Activated CD8-positive, alpha-beta T cell treated with anti-CD3 and anti-CD28 coated beads, Interleukin-2, amount 10 ng/mL, durations not matched to agents 7 days and 5 days (primary cell): ENCODE data around the gene ZNF609. TPM values are rescaled to one million over a fixed set of nuclear protein-coding genes. Genes with fewer than 3 reads are reported as not detected.

Experiments used
- ATAC-seq: fragments of 150-1000 bp; cut with Tn5 transposase; one replicate; pipeline ENCODE4 v1.10.0; 2021; ENCODE audit warnings: moderate library complexity
- CTCF ChIA-PET: fragments of 350-600 bp; sonication (Branson Sonifier 250); formaldehyde crosslinking; loops from one replicate; lab custom pipeline; 2021; ENCODE audit warnings: antibody characterized with exemption; lab: Charles Lee
- POLR2A ChIA-PET: fragments of 350-600 bp; sonication (Branson Sonifier 250); formaldehyde crosslinking; loops from one replicate; lab custom pipeline; 2021; ENCODE audit warnings: antibody characterized with exemption; lab: Charles Lee
- DNase-seq: peaks from one replicate; pipeline ENCODE4 v3.0.0-alpha.2; 2020
- H3K27ac Mint-ChIP-seq: one replicate; pipeline ENCODE4 v1.8.0; 2021; ENCODE audit warnings: mild to moderate bottlenecking, mixed read lengths
- H3K27me3 Mint-ChIP-seq: one replicate; pipeline ENCODE4 v1.8.0; 2021; ENCODE audit warnings: low read depth, mixed read lengths
- H3K36me3 Mint-ChIP-seq: one replicate; pipeline ENCODE4 v1.8.0; 2021; ENCODE audit warnings: low read depth, mixed read lengths
- H3K4me1 Mint-ChIP-seq: one replicate; pipeline ENCODE4 v1.8.0; 2021; ENCODE audit warnings: low read depth, mixed read lengths
- H3K4me3 Mint-ChIP-seq: one replicate; pipeline ENCODE4 v1.8.0; 2021; ENCODE audit warnings: mild to moderate bottlenecking, mixed read lengths
- H3K9me3 Mint-ChIP-seq: one replicate; pipeline ENCODE4 v1.8.0; 2022; ENCODE audit warnings: mixed read lengths; ENCODE audit not compliant: insufficient read depth
- total RNA-seq, 2 experiments: library from RNA; stranded (reverse); gene quantifications; one replicate each; pipeline ENCODE4 v1.2.3, GENCODE V29; 2021

The ZNF609 gene
- total RNA-seq, 2 experiments from 2014 or later, result 39.9 to 40.5 TPM

GRCh38 chr15:64503640-64504039 lies 43.3 kb downstream of the ZNF609 start:
- Mint-ChIP-seq H3K36me3 (peaks cover 53% of the 10 kb centered on the region), H3K4me1 (peaks cover 72% of the 10 kb centered on the region), H3K9me3 (no peaks in the 10 kb centered on the region), H3K27me3 (no peaks in the 10 kb centered on the region), H3K27ac (peak overlapping the region; percentile 71), H3K4me3 (peak overlapping the region; percentile 49)
- DNase-seq (no peak), ATAC-seq (peak; percentile 40)
- POLR2A ChIA-PET, result interaction anchor here (0.6 to 1.7 kb wide), 6 partner anchors 10 to 140 kb away, joined by 3 to 8 read pairs (median 4); partner anchors contain the start of gene TRIP4
- CTCF ChIA-PET, result interaction anchor here (1.0 to 2.0 kb wide), 11 partner anchors 9 to 332 kb away, joined by 3 to 12 read pairs (median 5); no protein-coding TSS in a partner anchor

- no peaks in the 10 kb centered on the region for H3K9me3 Mint-ChIP-seq
- H3K27ac Mint-ChIP-seq, result peak overlapping the region; percentile 67
- H3K36me3 Mint-ChIP-seq, result peaks cover 35% of the 10 kb centered on the region
- no peaks in the 10 kb centered on the region for H3K27me3 Mint-ChIP-seq
- ChIA-PET POLR2A (interaction anchor here (0.7 to 1.8 kb wide), 5 partner anchors 16 to 386 kb away, joined by 3 to 6 read pairs (median 3); partner anchors contain the start of gene ZNF609), CTCF (interaction anchor here (0.9 to 2.6 kb wide), 13 partner anchors 13 to 221 kb away, joined by 3 to 8 read pairs (median 3); no protein-coding TSS in a partner anchor)
- no peak overlapping the region for H3K4me3 Mint-ChIP-seq
- peaks cover 62% of the 10 kb centered on the region for H3K4me1 Mint-ChIP-seq
- DNase-seq (peak; percentile 53), ATAC-seq (peak; percentile 82)
These were observed 47.0 kb downstream of the ZNF609 start for GRCh38 chr15:64507293-64507802.

- H3K27ac Mint-ChIP-seq, result peak overlapping the region; percentile 67
These were observed 47.5 kb downstream of the ZNF609 start for GRCh38 chr15:64507845-64508244.

GRCh38 chr15:64513823-64514222 lies 53.4 kb downstream of the ZNF609 start:
- Mint-ChIP-seq H3K27me3 (no peaks in the 10 kb centered on the region), H3K4me1 (peaks cover 42% of the 10 kb centered on the region)
- CTCF ChIA-PET, result interaction anchor here (0.8 to 2.1 kb wide), 5 partner anchors 9 to 140 kb away, joined by 3 to 7 read pairs (median 5); no protein-coding TSS in a partner anchor

More at GRCh38 chr15:64507845-64508244, 47.5 kb downstream of the ZNF609 start:
- ATAC-seq (no peak), DNase-seq (no peak)
- Mint-ChIP-seq H3K36me3 (peaks cover 33% of the 10 kb centered on the region), H3K27me3 (no peaks in the 10 kb centered on the region), H3K9me3 (no peaks in the 10 kb centered on the region), H3K4me3 (no peak overlapping the region), H3K4me1 (peaks cover 57% of the 10 kb centered on the region)
- ChIA-PET CTCF (interaction anchor here (0.9 to 2.6 kb wide), 10 partner anchors 13 to 145 kb away, joined by 3 to 8 read pairs (median 3); no protein-coding TSS in a partner anchor), POLR2A (interaction anchor here (0.7 to 1.8 kb wide), 3 partner anchors 17 to 77 kb away, joined by 3 to 6 read pairs (median 4); no protein-coding TSS in a partner anchor)

GRCh38 chr15:64515196-64515595 lies 54.8 kb downstream of the ZNF609 start:
- no peak overlapping the region for H3K4me3 Mint-ChIP-seq
- no peaks in the 10 kb centered on the region for H3K27me3 Mint-ChIP-seq
- POLR2A ChIA-PET, result interaction anchor here (1.3 kb wide), 1 partner anchor 15 kb away, joined by 3 read pairs; no protein-coding TSS in a partner anchor
- no peak for DNase-seq
- peaks cover 32% of the 10 kb centered on the region for H3K4me1 Mint-ChIP-seq
- no peaks in the 10 kb centered on the region for H3K9me3 Mint-ChIP-seq
- H3K36me3 Mint-ChIP-seq, result peaks cover 20% of the 10 kb centered on the region
- no peak for ATAC-seq
- CTCF ChIA-PET, result no interaction called here
- no peak overlapping the region for H3K27ac Mint-ChIP-seq

More at GRCh38 chr15:64513823-64514222, 53.4 kb downstream of the ZNF609 start:
- peaks cover 29% of the 10 kb centered on the region for H3K36me3 Mint-ChIP-seq
- DNase-seq (no peak), ATAC-seq (peak; percentile 29)
- peak overlapping the region; percentile 77 for H3K27ac Mint-ChIP-seq
- H3K9me3 Mint-ChIP-seq, result no peaks in the 10 kb centered on the region
- POLR2A ChIA-PET, result interaction anchor here (1.0 to 1.3 kb wide), 3 partner anchors 11 to 54 kb away, joined by 3 to 5 read pairs (median 3); no protein-coding TSS in a partner anchor
- H3K4me3 Mint-ChIP-seq, result no peak overlapping the region

- Mint-ChIP-seq H3K27ac (no peak overlapping the region), H3K36me3 (peaks cover 17% of the 10 kb centered on the region), H3K4me1 (peaks cover 29% of the 10 kb centered on the region), H3K27me3 (no peaks in the 10 kb centered on the region), H3K4me3 (no peak overlapping the region), H3K9me3 (no peaks in the 10 kb centered on the region)
- ChIA-PET POLR2A (no interaction called here), CTCF (no interaction called here)
- DNase-seq (no peak), ATAC-seq (no peak)
These were observed 55.4 kb downstream of the ZNF609 start for GRCh38 chr15:64515825-64516224.

- ChIA-PET CTCF (no interaction called here), POLR2A (no interaction called here)
- ATAC-seq (no peak), DNase-seq (no peak)
- no peaks in the 10 kb centered on the region for H3K9me3 Mint-ChIP-seq
- no peaks in the 10 kb centered on the region for H3K27me3 Mint-ChIP-seq
- peaks cover 17% of the 10 kb centered on the region for H3K4me1 Mint-ChIP-seq
- peaks cover 16% of the 10 kb centered on the region for H3K36me3 Mint-ChIP-seq
- no peak overlapping the region for H3K4me3 Mint-ChIP-seq
- no peak overlapping the region for H3K27ac Mint-ChIP-seq
These were observed 59.5 kb downstream of the ZNF609 start for GRCh38 chr15:64519897-64520296.

GRCh38 chr15:64521201-64521600 lies 60.8 kb downstream of the ZNF609 start:
- H3K9me3 Mint-ChIP-seq, result no peaks in the 10 kb centered on the region
- no peak overlapping the region for H3K4me3 Mint-ChIP-seq
- H3K36me3 Mint-ChIP-seq, result peaks cover 16% of the 10 kb centered on the region
- no peaks in the 10 kb centered on the region for H3K27me3 Mint-ChIP-seq
- POLR2A ChIA-PET, result no interaction called here
- CTCF ChIA-PET, result interaction anchor here (0.8 to 1.7 kb wide), 3 partner anchors 9 to 135 kb away, joined by 3 read pairs; no protein-coding TSS in a partner anchor
- no peak for ATAC-seq
- H3K27ac Mint-ChIP-seq, result no peak overlapping the region
- DNase-seq, result no peak
- peaks cover 9% of the 10 kb centered on the region for H3K4me1 Mint-ChIP-seq

- H3K27me3 Mint-ChIP-seq, result no peaks in the 10 kb centered on the region
- ATAC-seq, result no peak
- H3K4me1 Mint-ChIP-seq, result peaks cover 10% of the 10 kb centered on the region
- H3K9me3 Mint-ChIP-seq, result no peaks in the 10 kb centered on the region
- no peak overlapping the region for H3K4me3 Mint-ChIP-seq
- no peak overlapping the region for H3K27ac Mint-ChIP-seq
- peaks cover 15% of the 10 kb centered on the region for H3K36me3 Mint-ChIP-seq
- POLR2A ChIA-PET, result no interaction called here
- no peak for DNase-seq
- CTCF ChIA-PET, result interaction anchor here (1.7 kb wide), 1 partner anchor 9 kb away, joined by 3 read pairs; no protein-coding TSS in a partner anchor
These were observed 61.4 kb downstream of the ZNF609 start for GRCh38 chr15:64521726-64522164.

- H3K27me3 Mint-ChIP-seq, result no peaks in the 10 kb centered on the region
- POLR2A ChIA-PET, result no interaction called here
- no peak overlapping the region for H3K27ac Mint-ChIP-seq
- DNase-seq, result no peak
- peaks cover 16% of the 10 kb centered on the region for H3K4me1 Mint-ChIP-seq
- ATAC-seq, result no peak
- H3K36me3 Mint-ChIP-seq, result peaks cover 13% of the 10 kb centered on the region
- no peak overlapping the region for H3K4me3 Mint-ChIP-seq
- no peaks in the 10 kb centered on the region for H3K9me3 Mint-ChIP-seq
- CTCF ChIA-PET, result interaction anchor here (1.7 kb wide), 1 partner anchor 8 kb away, joined by 3 read pairs; no protein-coding TSS in a partner anchor
These were observed 61.9 kb downstream of the ZNF609 start for GRCh38 chr15:64522226-64522823.

- DNase-seq (no peak), ATAC-seq (no peak)
- POLR2A ChIA-PET, result interaction anchor here (1.1 kb wide), 1 partner anchor 91 kb away, joined by 3 read pairs; no protein-coding TSS in a partner anchor
- Mint-ChIP-seq H3K27me3 (no peaks in the 10 kb centered on the region), H3K36me3 (peaks cover 11% of the 10 kb centered on the region), H3K27ac (no peak overlapping the region), H3K4me1 (peaks cover 17% of the 10 kb centered on the region), H3K9me3 (no peaks in the 10 kb centered on the region), H3K4me3 (no peak overlapping the region)
- CTCF ChIA-PET, result no interaction called here
These were observed 62.9 kb downstream of the ZNF609 start for GRCh38 chr15:64523240-64523639.
